ENCODE results near the gene C1QTNF4. TPM values are rescaled to one million over a fixed set of nuclear protein-coding genes. Genes with fewer than 3 reads are reported as not detected.

The C1QTNF4 gene
- 0.08 TPM in 1 of 2 replicates, not detected in the other for total RNA-seq (ENCODE audit: low replicate concordance)

GRCh38 chr11:47593934-47594855 lies at the start of gene C1QTNF4:
TSS of gene C1QTNF4 (minus strand) at chr11:47594411. CDS start at chr11:47590810, 3,601 bp downstream.

GRCh38 chr11:47642099-47642855 lies 48.1 kb upstream of the C1QTNF4 start, which contains the start of gene MTCH2:
TSS of gene MTCH2 (minus strand) at chr11:47642559. CDS start at chr11:47642465, 94 bp downstream.

GRCh38 chr11:47586098-47586855 lies 7.9 kb downstream of the C1QTNF4 start, which contains the start of gene FAM180B:
TSS of gene FAM180B (plus strand) at chr11:47586678. CDS start at chr11:47586769, 91 bp downstream.

GRCh38 chr11:47578524-47579494 lies 15.4 kb downstream of the C1QTNF4 start, which contains the start of the genes KBTBD4 and NDUFS3:
TSS of gene KBTBD4 (minus strand) at chr11:47578970. CDS start at chr11:47578951, 19 bp downstream.
TSS of gene NDUFS3 (plus strand) at chr11:47579074. CDS start at chr11:47579092, 18 bp downstream.

GRCh38 chr11:47565340-47566148 lies 28.7 kb downstream of the C1QTNF4 start, which contains the start of gene PTPMT1:
TSS of gene PTPMT1 (plus strand) at chr11:47565599. CDS start at chr11:47565623, 24 bp downstream.

GRCh38 chr11:47552566-47553405 lies 41.4 kb downstream of the C1QTNF4 start, which contains the start of gene CELF1:
TSS of gene CELF1 (minus strand) at chr11:47553132. CDS start at chr11:47499523, 53,609 bp downstream.

Other genes starting within 250 kb of the C1QTNF4 start
- 0.12 TPM in 1 of 2 replicates, not detected in the other for gene MYBPC3, start 241.7 kb downstream of the C1QTNF4 start, total RNA-seq (ENCODE audit: low replicate concordance)
- not detected in 2 replicates for gene SPI1, start 215.9 kb downstream of the C1QTNF4 start, total RNA-seq (ENCODE audit: low replicate concordance)
- gene SLC39A13, start 185.8 kb downstream of the C1QTNF4 start, total RNA-seq (ENCODE audit: low replicate concordance) = 37.7 and 51.6 TPM in 2 replicates
- 214 and 316 TPM in 2 replicates for gene PSMC3, start 168.0 kb downstream of the C1QTNF4 start, total RNA-seq (ENCODE audit: low replicate concordance)
- 0.12 and 0.45 TPM in 2 replicates for gene RAPSN, start 145.3 kb downstream of the C1QTNF4 start, total RNA-seq (ENCODE audit: low replicate concordance)
- 43.2 and 63.2 TPM in 2 replicates for gene CELF1, start 41.3 kb downstream of the C1QTNF4 start, total RNA-seq (ENCODE audit: low replicate concordance)
- 79.4 and 92.1 TPM in 2 replicates for gene PTPMT1, start 28.8 kb downstream of the C1QTNF4 start, total RNA-seq (ENCODE audit: low replicate concordance)
- 17.9 and 26.8 TPM in 2 replicates for gene KBTBD4, start 15.4 kb downstream of the C1QTNF4 start, total RNA-seq (ENCODE audit: low replicate concordance)
- gene NDUFS3, start 15.3 kb downstream of the C1QTNF4 start, total RNA-seq (ENCODE audit: low replicate concordance) = 71.3 and 80.5 TPM in 2 replicates
- 0.94 TPM in 1 of 2 replicates, not detected in the other for gene FAM180B, start 7.7 kb downstream of the C1QTNF4 start, total RNA-seq (ENCODE audit: low replicate concordance)
- 72.7 and 87.9 TPM in 2 replicates for gene MTCH2, start 48.1 kb upstream of the C1QTNF4 start, total RNA-seq (ENCODE audit: low replicate concordance)
- gene AGBL2, start 121.0 kb upstream of the C1QTNF4 start, total RNA-seq (ENCODE audit: low replicate concordance) = 0.15 and 0.70 TPM in 2 replicates
- gene FNBP4, start 172.9 kb upstream of the C1QTNF4 start, total RNA-seq (ENCODE audit: low replicate concordance) = 39.5 and 44.2 TPM in 2 replicates